Lung (tissue), 12 donors: ENCODE measurements around the gene FRMD5. TPM values are rescaled to one million over a fixed set of nuclear protein-coding genes. Genes with fewer than 3 reads are reported as not detected.

Source experiments
- ATAC-seq: fragments of 200-7000 bp; cut with Tn5 transposase; one replicate; pipeline ENCODE4 v1.9.1; 2020; ENCODE audit warnings: moderate number of reproducible peaks; ENCODE audit not compliant: insufficient read depth, low FRiP score
- DNase-seq, 3 donors: peaks; one replicate each; pipeline ENCODE4 v3.0.0-alpha.2; 2013 to 2017
- H3K27ac ChIP-seq, 2 donors: one replicate each; pipeline ENCODE4 v1.5.1; 2013; ENCODE audit warnings: mild to moderate bottlenecking in 2 of 2, moderate library complexity in 2 of 2, control low read depth in 1 of 2, inconsistent platforms in 1 of 2, low read depth in 1 of 2, low read length in 1 of 2
- H3K27me3 ChIP-seq, 3 donors: one replicate each; pipeline ENCODE4 v1.5.1; 2013; ENCODE audit warnings: low read length in 2 of 3; ENCODE audit not compliant: control insufficient read depth in 3 of 3, insufficient read depth in 3 of 3
- H3K36me3 ChIP-seq, 4 donors: one replicate each; pipeline ENCODE4 v1.5.1; 2013; ENCODE audit warnings: low read length in 4 of 4, mild to moderate bottlenecking in 1 of 4, moderate library complexity in 1 of 4; ENCODE audit not compliant: control insufficient read depth in 4 of 4, insufficient read depth in 4 of 4
- H3K4me1 ChIP-seq, 5 donors: one replicate each; pipeline ENCODE4 v1.5.1; 2013; ENCODE audit warnings: low read length in 5 of 5, mild to moderate bottlenecking in 2 of 5, moderate library complexity in 1 of 5; ENCODE audit not compliant: control insufficient read depth in 5 of 5, insufficient read depth in 5 of 5
- H3K4me3 ChIP-seq: one replicate; pipeline ENCODE4 v1.5.1; 2013; ENCODE audit warnings: mild to moderate bottlenecking, control low read depth, moderate library complexity
- H3K9ac ChIP-seq, 2 donors: one replicate each; pipeline ENCODE4 v1.5.1; 2013; ENCODE audit warnings: low read length in 2 of 2, control low read depth in 1 of 2; ENCODE audit not compliant: insufficient read depth in 1 of 2
- H3K9me3 ChIP-seq, 4 donors: one replicate each; pipeline ENCODE4 v1.5.1; 2013; ENCODE audit warnings: low read length in 3 of 4, mild to moderate bottlenecking in 1 of 4, moderate library complexity in 1 of 4; ENCODE audit not compliant: control insufficient read depth in 4 of 4, insufficient read depth in 3 of 4
- WGBS, 2 donors: extraction: QIAGEN DNeasy Blood & Tissue Kit; methylation state at CpG; one replicate each; pipeline ENCODE4 v1.1.7; 2013; 5-methylcytosine and 5-hydroxymethylcytosine counted together
- polyA plus RNA-seq, 2 donors: library from polyadenylated mRNA; stranded (reverse); fragments of 200-250 nt; gene quantifications; one replicate each; pipeline ENCODE4 v1.2.1, GENCODE V29; 2013
- total RNA-seq, 2 donors: library from RNA; depleted of rRNA in 1 of 2; stranded (reverse); fragments of >200 nt in 1 of 2; gene quantifications; one replicate each; pipeline ENCODE4 v1.2.1, GENCODE V29; 2014 to 2021
- TF ChIP-seq, protein P1 (sequence below): IDR thresholded peaks from 2 replicates; pipeline ENCODE4 v1.5.1; 2012; ENCODE audit warnings: mild to moderate bottlenecking; ENCODE audit errors: control extremely low read depth, extremely low read depth
- donor health status: control.
- donor health status: control.
- donor health status: Bipolar disorder and iron deficiency.
- donor health status: healthy.
- donor health status: DM: yes; HTN: yes; CAD: no.

FRMD5 gene
- total and polyA plus RNA-seq, 4 donors, result 0.10 to 1.1 (median 0.67) TPM

DNA sequence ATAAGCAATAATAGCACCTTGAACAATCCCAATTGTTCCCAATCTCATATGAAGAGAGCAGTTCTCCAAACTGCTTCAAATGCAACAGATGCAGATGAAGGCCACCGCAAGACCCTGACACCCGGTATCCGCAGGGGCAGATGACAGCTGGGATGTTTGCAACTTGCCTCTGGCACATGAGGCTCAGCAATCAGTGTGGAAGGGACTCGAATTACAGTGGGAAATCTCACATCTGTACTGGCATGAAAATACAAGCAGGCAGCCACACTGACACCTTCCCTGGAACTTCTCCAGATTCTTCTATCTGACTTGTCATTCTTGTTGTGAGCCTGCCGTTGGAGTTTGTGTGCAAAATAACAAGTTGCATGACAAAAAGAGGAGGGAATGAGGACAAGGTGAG, 299.5 kb downstream of the FRMD5 start:
- H3K27ac ChIP-seq, result peak overlapping the region in 1 of 2 donors; percentile 76
- H3K36me3 ChIP-seq, result no peaks in the 10 kb centered on the region
- ATAC-seq (no peak), DNase-seq (no peak)
- H3K4me1 ChIP-seq, result peaks cover 0 to 5% (median 0%) of the 10 kb centered on the region in 5 donors
- H3K9ac ChIP-seq, result no peak overlapping the region
- TF ChIP-seq, protein P1, sequence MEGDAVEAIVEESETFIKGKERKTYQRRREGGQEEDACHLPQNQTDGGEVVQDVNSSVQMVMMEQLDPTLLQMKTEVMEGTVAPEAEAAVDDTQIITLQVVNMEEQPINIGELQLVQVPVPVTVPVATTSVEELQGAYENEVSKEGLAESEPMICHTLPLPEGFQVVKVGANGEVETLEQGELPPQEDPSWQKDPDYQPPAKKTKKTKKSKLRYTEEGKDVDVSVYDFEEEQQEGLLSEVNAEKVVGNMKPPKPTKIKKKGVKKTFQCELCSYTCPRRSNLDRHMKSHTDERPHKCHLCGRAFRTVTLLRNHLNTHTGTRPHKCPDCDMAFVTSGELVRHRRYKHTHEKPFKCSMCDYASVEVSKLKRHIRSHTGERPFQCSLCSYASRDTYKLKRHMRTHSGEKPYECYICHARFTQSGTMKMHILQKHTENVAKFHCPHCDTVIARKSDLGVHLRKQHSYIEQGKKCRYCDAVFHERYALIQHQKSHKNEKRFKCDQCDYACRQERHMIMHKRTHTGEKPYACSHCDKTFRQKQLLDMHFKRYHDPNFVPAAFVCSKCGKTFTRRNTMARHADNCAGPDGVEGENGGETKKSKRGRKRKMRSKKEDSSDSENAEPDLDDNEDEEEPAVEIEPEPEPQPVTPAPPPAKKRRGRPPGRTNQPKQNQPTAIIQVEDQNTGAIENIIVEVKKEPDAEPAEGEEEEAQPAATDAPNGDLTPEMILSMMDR, result no peak
- no peaks in the 10 kb centered on the region for H3K9me3 ChIP-seq
- WGBS, 2 donors, result 64 to 73% methylated on average over 5 of the region's 5 CpGs
- H3K27me3 ChIP-seq, result no peaks in the 10 kb centered on the region
- no peak overlapping the region for H3K4me3 ChIP-seq

DNA sequence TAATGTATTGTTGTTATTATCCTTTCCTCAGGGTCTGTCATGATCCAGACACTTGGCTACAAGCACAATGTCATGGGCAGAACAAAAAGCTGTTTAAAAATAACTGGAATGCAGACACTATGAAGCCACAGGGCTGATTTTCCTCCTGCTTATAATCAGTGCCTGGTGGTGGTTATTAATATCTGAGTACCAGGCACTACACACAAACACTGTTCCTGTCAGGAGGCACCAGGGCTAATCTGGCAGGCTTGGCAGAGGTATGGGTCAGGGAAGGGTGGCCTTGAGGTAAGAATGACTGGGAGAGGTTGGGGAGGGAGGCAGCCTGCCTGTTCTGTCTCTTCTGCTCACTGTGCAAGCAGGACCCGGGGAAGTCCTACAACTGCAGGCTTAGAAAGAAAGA, 301.1 kb downstream of the FRMD5 start:
- peak overlapping the region in 1 of 2 donors; percentile 76 for H3K27ac ChIP-seq
- no peak overlapping the region for H3K9ac ChIP-seq
- TF ChIP-seq, protein P1, result no peak
- no peaks in the 10 kb centered on the region for H3K36me3 ChIP-seq
- H3K4me3 ChIP-seq, result no peak overlapping the region
- H3K27me3 ChIP-seq, result no peaks in the 10 kb centered on the region
- H3K9me3 ChIP-seq, result no peaks in the 10 kb centered on the region
- DNase-seq (no peak), ATAC-seq (no peak)
- H3K4me1 ChIP-seq, result peaks cover 0 to 3% (median 0%) of the 10 kb centered on the region in 5 donors
- 68 to 89% methylated on average over 1 of the region's 1 CpG for WGBS, 2 donors

GRCh38 chr15:43889042-43889441, 306.0 kb downstream of the FRMD5 start:
- TF ChIP-seq, protein P1, result no peak
- no peak overlapping the region for H3K27ac ChIP-seq
- no peak for DNase-seq
- no peaks in the 10 kb centered on the region for H3K27me3 ChIP-seq
- 92 to 97% methylated on average over 3 of the region's 3 CpGs for WGBS, 2 donors
- no peak for ATAC-seq
- no peaks in the 10 kb centered on the region for H3K9me3 ChIP-seq
- no peak overlapping the region for H3K4me3 ChIP-seq
- H3K36me3 ChIP-seq, result no peaks in the 10 kb centered on the region
- no peaks in the 10 kb centered on the region for H3K4me1 ChIP-seq
- H3K9ac ChIP-seq, result no peak overlapping the region

GRCh38 chr15:43887901-43888300, 307.2 kb downstream of the FRMD5 start:
- no peaks in the 10 kb centered on the region for H3K27me3 ChIP-seq
- 91 to 92% methylated on average over 5 of the region's 5 CpGs for WGBS, 2 donors
- no peaks in the 10 kb centered on the region for H3K36me3 ChIP-seq
- H3K4me1 ChIP-seq, result no peaks in the 10 kb centered on the region
- no peak for DNase-seq
- H3K9ac ChIP-seq, result no peak overlapping the region
- ATAC-seq, result no peak
- TF ChIP-seq, protein P1, result no peak
- H3K4me3 ChIP-seq, result no peak overlapping the region
- H3K9me3 ChIP-seq, result no peaks in the 10 kb centered on the region
- no peak overlapping the region for H3K27ac ChIP-seq
